HK-2 (cell line): Measurements from ENCODE around the gene PARP1.
"Not testable (repeated sequence)": the region's sequence is repeated elsewhere in the genome, so short reads cannot be mapped to it uniquely, and the experiment has no call there.

Experiments used
- DNase-seq: peaks from one replicate; pipeline ENCODE4 v3.0.0-alpha.2; 2018; ENCODE audit not compliant: unreplicated experiment

The PARP1 gene

DNA sequence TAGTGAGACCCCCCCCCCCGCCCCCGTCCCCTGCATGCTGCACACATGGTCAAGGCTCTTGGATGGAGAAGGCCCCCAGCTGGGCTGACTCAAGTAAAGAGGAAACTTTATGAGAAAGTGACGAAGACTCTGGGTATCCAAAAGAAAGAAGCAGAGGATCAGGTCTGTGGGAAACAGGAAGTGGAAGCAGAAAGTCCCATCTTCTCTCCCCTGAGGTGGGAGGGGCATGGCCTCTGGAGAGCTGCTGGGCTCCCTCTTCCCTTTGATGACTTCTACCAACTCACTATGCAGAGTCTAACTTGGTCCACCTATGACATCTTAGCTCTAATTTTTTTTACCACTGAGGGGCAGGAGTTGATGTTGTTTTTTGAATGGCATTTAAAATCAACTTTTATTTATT is 56.2 kb downstream of the PARP1 start:
- DNase-seq: no peak

GRCh38 chr1:226350519-226350865 is 57.4 kb downstream of the PARP1 start:
- DNase-seq: no peak

DNA sequence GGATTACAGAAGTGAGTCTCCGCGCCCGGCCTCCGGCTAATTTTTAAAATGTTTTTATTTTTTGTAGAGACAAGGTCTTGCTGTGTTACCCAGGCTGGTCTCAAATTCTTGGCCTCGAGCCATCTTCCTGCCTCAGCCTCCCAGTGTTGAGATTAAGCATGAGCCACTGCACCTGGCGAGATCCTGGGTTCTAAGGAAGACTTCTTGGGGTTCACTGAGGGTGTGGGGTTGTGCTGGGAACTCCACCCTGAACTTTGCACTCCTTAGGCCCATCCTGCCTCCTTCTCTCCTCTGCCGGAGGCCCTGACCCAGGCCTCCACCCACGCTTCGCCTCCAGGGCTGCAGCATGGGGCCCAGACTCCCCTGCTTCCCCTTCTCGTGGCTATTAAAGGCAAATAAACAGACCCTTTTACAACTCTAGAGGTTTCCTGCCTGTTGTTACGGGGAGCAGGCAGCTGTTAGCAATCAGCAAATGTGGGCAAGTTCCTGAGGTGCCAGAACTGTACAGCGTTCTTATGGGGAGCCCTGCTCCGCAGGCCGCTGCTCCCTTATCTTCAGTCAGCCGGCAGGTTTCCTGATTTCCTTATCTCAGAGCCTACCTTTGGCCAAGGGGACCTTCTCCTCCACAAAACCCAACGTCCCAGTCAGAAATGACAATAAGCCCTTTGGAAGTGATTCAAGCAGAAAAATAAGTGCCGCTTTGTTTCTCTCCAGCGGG is 57.9 kb downstream of the PARP1 start:
- DNase-seq: no peak

DNA sequence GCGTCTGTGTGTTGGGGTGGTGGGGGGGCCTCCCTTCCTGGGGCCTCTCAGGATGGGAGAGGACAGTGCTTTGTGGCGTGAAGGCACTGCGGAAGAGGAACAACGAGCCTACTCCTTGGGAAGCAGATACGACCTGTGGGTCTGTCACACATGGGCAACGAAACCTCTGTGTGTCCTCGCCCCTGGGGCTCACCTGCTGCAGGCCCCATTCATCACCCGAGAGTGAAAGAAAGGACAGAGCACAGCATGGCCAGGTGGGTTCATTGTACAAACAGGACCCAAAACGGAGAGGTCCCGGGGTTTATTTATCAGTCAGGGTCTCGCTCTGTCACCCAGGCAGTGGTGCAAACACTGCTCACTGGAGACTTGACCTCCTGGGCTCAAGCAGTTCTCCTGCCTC is 58.8 kb downstream of the PARP1 start:
- no peak for DNase-seq

DNA sequence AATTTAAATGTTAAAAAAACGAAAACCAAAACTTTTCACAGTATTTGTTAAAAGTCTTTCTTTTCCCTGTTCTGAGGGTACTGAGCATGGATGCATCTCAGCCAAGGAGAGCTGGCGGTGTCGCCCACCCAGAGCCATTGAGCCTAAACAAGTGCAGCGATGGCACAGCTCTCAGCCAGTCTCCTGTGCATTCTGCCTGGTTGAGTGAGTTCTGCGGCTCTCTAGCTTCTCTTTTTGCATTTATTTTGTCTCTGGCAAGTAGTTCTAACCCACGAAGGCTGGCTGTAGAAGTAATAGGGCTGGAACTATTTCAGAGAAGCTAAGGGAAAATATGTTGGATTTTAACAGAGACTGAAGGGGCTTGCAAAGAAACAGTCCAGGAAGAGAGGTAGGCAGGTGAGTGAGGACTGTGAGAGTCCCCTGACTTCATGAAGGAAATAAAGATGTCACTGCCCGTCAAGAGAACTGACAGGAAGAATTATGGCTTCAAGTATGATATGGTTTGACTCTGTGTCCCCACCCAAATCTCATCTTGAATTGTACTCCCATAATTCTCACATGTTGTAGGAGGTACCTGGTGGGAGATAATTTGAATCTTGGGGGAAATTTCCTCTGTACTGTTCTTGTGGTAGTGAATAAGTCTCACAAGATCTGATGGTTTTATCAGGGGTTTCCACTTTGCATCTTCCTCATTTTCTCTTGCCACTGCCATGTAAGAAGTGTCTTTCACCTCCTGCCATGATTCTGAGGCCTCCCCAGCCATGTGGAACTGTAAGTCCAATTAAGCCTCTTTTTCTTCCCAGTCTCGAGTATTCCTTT is 63.2 kb downstream of the PARP1 start:
- DNase-seq: no peak

GRCh38 chr1:226342656-226343055 is 65.2 kb downstream of the PARP1 start:
- DNase-seq: no peak

DNA sequence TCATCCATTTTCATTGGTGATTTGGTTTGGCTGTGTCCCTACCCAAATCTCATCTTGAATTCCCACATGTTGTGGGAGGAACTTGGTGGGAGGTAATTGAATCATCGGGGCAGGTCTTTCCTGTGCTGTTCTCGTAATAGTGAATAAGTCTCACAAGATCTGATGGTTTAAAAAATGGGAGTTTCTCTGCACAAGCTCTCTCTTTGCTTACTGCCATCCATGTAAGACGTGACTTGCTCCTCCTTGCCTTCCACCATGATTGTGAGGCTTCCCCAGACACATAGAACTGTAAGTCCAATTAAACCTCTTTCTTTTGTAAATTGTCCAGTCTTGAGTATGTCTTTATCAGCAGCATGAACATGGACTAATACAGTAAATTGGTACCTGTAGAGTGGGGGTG is 67.8 kb downstream of the PARP1 start:
- not testable (repeated sequence) for DNase-seq

GRCh38 chr1:226337276-226337875 is 70.5 kb downstream of the PARP1 start:
- DNase-seq: no peak

DNA sequence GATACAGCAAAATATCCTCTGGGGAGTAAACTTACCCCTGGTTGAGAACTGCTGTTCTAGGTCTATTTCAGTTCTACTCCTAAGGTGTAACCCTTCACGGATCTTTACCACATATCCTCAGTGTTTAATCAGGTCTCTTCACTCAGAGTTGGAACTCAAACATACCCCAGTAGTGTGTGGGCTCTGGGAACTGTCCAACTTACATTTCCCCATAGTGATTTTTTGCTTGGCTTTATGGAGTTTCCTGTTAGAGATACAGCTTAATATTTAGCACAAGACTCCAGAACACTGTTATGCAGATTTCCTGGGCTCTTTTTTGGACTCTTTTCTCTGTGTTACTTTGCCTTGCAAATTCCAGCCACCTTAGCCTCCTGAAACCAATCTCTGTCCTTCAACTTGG is 72.2 kb downstream of the PARP1 start:
- DNase-seq: no peak

- no peak for DNase-seq
Measured at GRCh38 chr1:226332947-226333346, 74.9 kb downstream of the PARP1 start.

GRCh38 chr1:226329237-226329636 is 78.7 kb downstream of the PARP1 start:
- DNase-seq: no peak

DNA sequence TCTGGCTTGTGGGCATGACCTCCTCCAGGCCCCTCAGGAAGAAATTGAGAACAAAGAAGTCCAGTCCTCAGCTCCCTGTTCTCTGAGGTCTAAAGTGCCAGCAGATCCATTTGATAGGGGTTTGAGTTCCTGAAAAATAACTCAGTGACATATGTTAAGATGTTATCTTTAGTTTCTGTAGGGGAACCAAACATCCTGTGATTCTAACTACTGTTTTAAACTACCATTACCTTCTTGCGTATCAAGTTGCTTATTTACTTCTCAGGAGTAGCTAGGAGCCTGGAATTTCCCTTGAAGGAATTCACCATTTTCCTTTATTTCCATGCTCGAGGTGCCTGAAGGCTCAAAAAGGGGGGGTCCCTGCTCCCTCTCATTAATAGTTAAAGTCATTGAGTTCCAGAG is 80.1 kb downstream of the PARP1 start:
- no peak for DNase-seq

GRCh38 chr1:226325178-226325577 is 82.7 kb downstream of the PARP1 start:
- peak; percentile 24 for DNase-seq

- DNase-seq: no peak
Measured at GRCh38 chr1:226324479-226324878, 83.4 kb downstream of the PARP1 start.

GRCh38 chr1:226322986-226323385 is 84.9 kb downstream of the PARP1 start:
- no peak for DNase-seq

GRCh38 chr1:226320930-226321329 is 87.0 kb downstream of the PARP1 start:
- DNase-seq: no peak

DNA sequence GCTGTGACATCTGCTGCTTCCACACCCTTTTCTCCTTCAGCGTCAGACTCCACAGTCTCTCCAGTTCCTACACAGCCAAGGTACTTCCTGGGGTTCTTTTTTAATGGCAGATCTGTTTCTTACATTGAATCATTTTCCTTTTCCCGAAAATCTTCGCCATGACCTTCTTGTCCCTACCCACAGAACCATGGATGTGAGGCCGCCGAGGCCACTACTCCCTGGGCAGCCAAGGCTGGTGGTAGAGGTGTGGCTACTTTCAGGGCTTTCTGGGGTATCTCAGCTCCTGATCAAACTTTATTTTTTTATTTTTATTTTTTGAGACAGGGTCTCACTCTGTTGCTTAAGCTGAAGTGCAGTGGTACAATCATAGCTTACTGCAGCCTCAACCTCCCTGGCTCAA is 89.4 kb downstream of the PARP1 start:
- DNase-seq: no peak

DNA sequence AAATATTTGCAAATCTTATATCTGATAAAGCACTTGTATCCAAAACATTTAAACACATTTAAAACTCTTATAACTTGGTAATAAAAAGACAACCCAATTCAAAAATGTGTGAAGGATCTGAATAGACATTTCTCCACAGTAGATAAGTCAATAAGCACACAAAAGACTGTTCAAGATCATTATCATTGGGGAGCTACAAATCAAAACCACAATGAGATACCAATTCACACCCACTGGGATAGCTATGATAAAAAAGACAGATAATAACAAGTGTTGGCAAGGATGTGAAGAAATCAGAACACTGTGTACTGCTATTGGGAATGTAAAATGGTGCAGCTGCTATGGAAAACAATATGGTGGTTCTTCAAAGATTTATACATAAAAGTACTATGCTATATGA is 93.8 kb downstream of the PARP1 start:
- DNase-seq: no peak

DNA sequence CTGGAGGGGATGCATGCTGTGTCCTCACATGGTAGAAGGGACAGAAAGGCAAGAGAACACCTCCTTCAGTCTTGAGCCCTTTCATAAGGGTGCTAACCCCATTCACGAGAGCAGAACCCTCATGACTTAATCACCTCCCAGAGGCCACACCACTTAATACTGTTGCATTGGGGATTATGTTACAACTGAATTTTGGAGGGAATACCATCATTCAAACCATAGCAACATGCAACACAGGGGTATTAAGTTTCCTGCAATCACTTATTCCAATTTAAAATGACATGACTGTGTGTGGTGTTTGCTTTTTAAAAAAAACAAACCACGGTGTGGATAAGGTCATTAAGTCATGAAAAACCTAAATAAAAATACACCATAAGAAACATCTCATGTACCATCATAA is 95.8 kb downstream of the PARP1 start:
- DNase-seq: no peak

- no peak for DNase-seq
Measured at GRCh38 chr1:226311376-226311775, 96.5 kb downstream of the PARP1 start.
